Measurements from ENCODE around the gene XBP1. TPM values are rescaled to one million over a fixed set of nuclear protein-coding genes. Genes with fewer than 3 reads are reported as not detected.
A peak's percentile ranks its signal among the peaks of the same experiment; 100 is the strongest.

XBP1 gene
- total and polyA plus RNA-seq, 2 of the 13 experiments (the other 11 are each of a cell fraction or from before 2014, with no cell fraction given), result 416 to 427 TPM

DNA sequence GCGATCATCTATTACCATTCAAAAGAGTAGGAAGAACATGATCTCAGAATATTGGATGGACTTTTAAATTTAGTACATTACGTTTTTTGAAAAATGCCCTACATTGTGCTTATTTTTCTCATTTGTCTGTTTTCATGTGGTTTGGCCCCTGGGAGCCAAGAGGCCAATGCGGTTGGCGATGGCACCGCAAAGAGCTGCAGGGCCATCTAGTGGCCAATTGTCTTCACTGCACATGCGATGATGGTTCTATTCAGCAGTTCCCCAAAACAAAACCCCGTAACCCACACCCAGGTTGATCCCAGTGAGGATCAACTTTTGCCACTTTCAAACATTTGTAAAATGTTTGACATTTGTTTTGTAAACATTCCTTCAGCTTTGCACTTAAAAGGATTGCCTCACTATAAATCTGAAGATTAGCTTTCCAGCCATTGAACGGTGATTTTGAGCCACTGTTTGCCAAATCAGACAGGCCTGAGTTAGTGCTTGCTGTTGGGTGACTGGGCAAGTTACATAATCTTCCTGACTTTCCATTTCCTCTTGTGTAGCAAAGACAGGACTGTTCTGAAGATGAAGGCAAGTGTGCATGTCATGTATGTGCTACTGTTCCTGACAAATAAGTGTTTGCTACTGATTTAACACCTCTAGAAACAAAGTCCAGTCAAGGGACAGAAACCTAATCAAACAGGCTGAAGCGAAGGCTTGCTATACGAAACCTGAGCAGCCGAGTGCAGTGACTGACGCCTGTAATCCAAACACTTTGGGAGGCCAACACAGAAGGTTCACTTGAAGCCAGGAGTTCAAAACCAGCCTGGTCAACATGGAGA lies 29.2 kb upstream of the XBP1 start (continued):
- TF ChIP-seq, protein P1, sequence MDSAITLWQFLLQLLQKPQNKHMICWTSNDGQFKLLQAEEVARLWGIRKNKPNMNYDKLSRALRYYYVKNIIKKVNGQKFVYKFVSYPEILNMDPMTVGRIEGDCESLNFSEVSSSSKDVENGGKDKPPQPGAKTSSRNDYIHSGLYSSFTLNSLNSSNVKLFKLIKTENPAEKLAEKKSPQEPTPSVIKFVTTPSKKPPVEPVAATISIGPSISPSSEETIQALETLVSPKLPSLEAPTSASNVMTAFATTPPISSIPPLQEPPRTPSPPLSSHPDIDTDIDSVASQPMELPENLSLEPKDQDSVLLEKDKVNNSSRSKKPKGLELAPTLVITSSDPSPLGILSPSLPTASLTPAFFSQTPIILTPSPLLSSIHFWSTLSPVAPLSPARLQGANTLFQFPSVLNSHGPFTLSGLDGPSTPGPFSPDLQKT (CRISPR knock-in tag; IDR thresholded peaks at IDR 0.05; ENCODE audit: borderline replicate concordance), result no peak
- TF ChIP-seq ZNF773 (CRISPR knock-in tag; IDR thresholded peaks at IDR 0.05; ENCODE audit: borderline replicate concordance) (no peak), SP4 (CRISPR knock-in tag; IDR thresholded peaks at IDR 0.05) (no peak), SMAD3 (CRISPR knock-in tag; IDR thresholded peaks at IDR 0.05) (peak; percentile 88; the same call in 1 of the 2 replicates), ZKSCAN8 (CRISPR knock-in tag; IDR thresholded peaks at IDR 0.05; ENCODE audit: borderline replicate concordance) (peak; percentile 44), ZNF121 (CRISPR knock-in tag; IDR thresholded peaks at IDR 0.05) (no peak; the same call in 1 of the 2 replicates), MXI1 (IDR thresholded peaks at IDR 0.05; ENCODE audit: borderline replicate concordance, low read depth, low read length) (peak; percentile 37; the same call in 1 of the 3 replicates), NR2F6 (IDR thresholded peaks at IDR 0.05) (peak; percentile 8; the same call in 1 of the 2 replicates), NR2F6 (CRISPR knock-in tag; IDR thresholded peaks at IDR 0.05) (peak; percentile 58), KLF11 (CRISPR knock-in tag; IDR thresholded peaks at IDR 0.05) (0 out of 2 replicates have a peak, but pooled peaks have one; percentile 80), ARNT2 (CRISPR knock-in tag; IDR thresholded peaks at IDR 0.05; ENCODE audit: low read depth) (no peak), ZNF530 (CRISPR knock-in tag; IDR thresholded peaks at IDR 0.05; ENCODE audit: low read depth) (no peak), ZBTB20 (CRISPR knock-in tag; IDR thresholded peaks at IDR 0.05; ENCODE audit: borderline replicate concordance, low read depth) (peak; percentile 52; the same call in 1 of the 2 replicates), ZNF83 (CRISPR knock-in tag; IDR thresholded peaks at IDR 0.05; ENCODE audit: borderline replicate concordance) (no peak), CEBPB (IDR thresholded peaks at IDR 0.05; ENCODE audit: borderline replicate concordance, low read depth, low read length) (peak; percentile 43; the same call in 1 of the 2 replicates), NONO (IDR thresholded peaks at IDR 0.05) (no peak), NONO (CRISPR knock-in tag; conservative IDR thresholded peaks at IDR 0.05) (peak; percentile 20; the same call in 1 of the 2 replicates)
- TF ChIP-seq, protein P2, sequence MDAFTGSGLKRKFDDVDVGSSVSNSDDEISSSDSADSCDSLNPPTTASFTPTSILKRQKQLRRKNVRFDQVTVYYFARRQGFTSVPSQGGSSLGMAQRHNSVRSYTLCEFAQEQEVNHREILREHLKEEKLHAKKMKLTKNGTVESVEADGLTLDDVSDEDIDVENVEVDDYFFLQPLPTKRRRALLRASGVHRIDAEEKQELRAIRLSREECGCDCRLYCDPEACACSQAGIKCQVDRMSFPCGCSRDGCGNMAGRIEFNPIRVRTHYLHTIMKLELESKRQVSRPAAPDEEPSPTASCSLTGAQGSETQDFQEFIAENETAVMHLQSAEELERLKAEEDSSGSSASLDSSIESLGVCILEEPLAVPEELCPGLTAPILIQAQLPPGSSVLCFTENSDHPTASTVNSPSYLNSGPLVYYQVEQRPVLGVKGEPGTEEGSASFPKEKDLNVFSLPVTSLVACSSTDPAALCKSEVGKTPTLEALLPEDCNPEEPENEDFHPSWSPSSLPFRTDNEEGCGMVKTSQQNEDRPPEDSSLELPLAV (CRISPR knock-in tag; conservative IDR thresholded peaks at IDR 0.05; ENCODE audit: low read depth), result no peak
- TF ChIP-seq, protein P3, sequence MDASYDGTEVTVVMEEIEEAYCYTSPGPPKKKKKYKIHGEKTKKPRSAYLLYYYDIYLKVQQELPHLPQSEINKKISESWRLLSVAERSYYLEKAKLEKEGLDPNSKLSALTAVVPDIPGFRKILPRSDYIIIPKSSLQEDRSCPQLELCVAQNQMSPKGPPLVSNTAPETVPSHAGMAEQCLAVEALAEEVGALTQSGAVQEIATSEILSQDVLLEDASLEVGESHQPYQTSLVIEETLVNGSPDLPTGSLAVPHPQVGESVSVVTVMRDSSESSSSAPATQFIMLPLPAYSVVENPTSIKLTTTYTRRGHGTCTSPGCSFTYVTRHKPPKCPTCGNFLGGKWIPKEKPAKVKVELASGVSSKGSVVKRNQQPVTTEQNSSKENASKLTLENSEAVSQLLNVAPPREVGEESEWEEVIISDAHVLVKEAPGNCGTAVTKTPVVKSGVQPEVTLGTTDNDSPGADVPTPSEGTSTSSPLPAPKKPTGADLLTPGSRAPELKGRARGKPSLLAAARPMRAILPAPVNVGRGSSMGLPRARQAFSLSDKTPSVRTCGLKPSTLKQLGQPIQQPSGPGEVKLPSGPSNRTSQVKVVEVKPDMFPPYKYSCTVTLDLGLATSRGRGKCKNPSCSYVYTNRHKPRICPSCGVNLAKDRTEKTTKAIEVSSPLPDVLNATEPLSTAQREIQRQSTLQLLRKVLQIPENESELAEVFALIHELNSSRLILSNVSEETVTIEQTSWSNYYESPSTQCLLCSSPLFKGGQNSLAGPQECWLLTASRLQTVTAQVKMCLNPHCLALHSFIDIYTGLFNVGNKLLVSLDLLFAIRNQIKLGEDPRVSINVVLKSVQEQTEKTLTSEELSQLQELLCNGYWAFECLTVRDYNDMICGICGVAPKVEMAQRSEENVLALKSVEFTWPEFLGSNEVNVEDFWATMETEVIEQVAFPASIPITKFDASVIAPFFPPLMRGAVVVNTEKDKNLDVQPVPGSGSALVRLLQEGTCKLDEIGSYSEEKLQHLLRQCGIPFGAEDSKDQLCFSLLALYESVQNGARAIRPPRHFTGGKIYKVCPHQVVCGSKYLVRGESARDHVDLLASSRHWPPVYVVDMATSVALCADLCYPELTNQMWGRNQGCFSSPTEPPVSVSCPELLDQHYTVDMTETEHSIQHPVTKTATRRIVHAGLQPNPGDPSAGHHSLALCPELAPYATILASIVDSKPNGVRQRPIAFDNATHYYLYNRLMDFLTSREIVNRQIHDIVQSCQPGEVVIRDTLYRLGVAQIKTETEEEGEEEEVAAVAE (CRISPR knock-in tag; IDR thresholded peaks at IDR 0.05; ENCODE audit: borderline replicate concordance), result peak; percentile 48; the same call in 1 of the 2 replicates
- TF ChIP-seq, protein P4, sequence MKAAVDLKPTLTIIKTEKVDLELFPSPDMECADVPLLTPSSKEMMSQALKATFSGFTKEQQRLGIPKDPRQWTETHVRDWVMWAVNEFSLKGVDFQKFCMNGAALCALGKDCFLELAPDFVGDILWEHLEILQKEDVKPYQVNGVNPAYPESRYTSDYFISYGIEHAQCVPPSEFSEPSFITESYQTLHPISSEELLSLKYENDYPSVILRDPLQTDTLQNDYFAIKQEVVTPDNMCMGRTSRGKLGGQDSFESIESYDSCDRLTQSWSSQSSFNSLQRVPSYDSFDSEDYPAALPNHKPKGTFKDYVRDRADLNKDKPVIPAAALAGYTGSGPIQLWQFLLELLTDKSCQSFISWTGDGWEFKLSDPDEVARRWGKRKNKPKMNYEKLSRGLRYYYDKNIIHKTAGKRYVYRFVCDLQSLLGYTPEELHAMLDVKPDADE (CRISPR knock-in tag; IDR thresholded peaks at IDR 0.05), result no peak
- TF ChIP-seq, protein P5, sequence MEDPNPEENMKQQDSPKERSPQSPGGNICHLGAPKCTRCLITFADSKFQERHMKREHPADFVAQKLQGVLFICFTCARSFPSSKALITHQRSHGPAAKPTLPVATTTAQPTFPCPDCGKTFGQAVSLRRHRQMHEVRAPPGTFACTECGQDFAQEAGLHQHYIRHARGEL (CRISPR knock-in tag; IDR thresholded peaks at IDR 0.05), result no peak

Data from HepG2 (cell line).